Activated CD4-positive, alpha-beta T cell treated with anti-CD3 and anti-CD28 coated beads for 48 hours (primary cell): ENCODE measurements around the gene CLEC4E.
"Not testable (repeated sequence)": the region's sequence is repeated elsewhere in the genome, so short reads cannot be mapped to it uniquely, and the experiment has no call there.

Experiments
- DNase-seq: peaks from one replicate; pipeline ENCODE4 v3.0.0-alpha.2; 2020

CLEC4E gene, protein sequence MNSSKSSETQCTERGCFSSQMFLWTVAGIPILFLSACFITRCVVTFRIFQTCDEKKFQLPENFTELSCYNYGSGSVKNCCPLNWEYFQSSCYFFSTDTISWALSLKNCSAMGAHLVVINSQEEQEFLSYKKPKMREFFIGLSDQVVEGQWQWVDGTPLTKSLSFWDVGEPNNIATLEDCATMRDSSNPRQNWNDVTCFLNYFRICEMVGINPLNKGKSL

DNA sequence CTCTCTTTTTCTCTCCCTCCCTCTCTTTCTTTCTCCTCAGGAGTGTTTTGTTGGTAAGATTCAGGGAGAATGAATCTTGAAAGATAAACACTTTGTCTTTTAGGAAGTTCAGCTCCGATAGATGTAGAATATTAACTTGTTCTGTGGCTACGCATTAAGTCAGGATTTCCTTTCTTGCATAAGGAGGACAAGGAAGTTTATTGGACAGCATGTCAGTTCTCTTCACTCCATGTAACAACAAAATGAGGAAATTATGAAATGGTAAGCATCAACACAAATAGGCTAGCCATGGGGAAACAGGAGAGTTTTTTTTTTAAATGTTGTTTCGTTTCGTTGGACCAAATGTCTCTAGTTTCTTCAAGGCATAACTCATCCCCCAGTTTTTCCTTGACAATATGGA, at the start of gene CLEC4E:
Gene CLEC4E, minus strand, starts transcription at position 75 of the 400 bp plus-strand sequence. CDS start 108 bp downstream, outside the sequence.
- not testable (repeated sequence) for DNase-seq

DNA sequence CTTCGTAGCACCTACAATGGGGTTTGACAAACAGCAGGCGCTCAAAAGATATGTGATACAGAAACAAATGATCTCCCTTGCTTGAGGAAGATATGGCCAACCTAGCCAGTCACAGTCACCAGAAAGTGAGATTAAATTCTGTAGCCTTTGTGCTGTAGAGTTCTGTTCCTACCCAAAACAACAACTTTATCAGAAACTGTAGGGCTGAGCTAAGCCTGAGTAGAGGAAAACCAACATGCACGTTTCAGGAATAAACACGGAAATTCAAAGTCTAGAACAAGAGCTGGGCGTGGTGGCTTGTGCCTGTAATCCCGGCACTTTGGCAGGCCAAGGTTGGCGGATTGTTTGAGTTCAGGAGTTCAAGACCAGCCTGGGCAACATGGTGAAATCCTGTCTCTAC, 49.0 kb upstream of the CLEC4E start:
- DNase-seq = no peak

DNA sequence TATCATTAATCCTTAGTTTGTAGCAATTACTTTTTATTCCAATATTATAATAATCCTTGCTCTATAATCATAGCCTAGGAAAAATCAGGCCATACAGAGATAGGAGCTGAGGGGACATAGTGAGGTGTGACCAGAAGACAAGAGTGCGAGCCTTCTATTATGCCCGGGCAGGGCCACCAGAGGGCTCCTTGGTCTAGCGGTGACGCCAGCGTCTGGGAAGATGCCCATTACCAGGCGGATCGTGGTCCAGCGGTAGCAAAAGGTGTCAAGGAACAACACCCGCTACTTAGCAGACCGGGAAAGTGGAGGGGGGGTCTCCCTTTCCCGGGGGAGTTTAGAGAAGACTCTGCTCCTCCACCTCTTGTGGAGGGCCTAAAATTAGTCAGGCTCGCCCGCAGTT, 43.8 kb upstream of the CLEC4E start:
- DNase-seq = not testable (repeated sequence)

DNA sequence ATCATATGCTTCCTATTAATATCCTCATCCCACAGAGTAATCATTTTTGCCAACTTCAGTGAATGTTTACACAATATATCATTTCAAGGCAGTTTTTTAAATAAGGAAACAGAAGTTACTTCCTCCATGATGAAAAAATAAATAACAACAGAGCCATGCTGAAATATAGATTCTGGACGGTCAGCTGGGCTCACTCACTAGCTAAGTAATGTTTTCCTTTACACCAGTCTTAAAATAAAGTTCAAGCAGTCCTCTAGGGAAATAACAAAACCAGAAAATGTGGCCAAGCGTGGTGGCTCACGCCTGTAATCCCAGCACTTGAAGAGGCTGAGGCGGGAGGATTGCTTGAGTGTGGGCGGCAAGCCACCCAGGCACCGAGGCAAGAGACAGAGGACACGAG, 43.3 kb upstream of the CLEC4E start:
- no peak for DNase-seq

DNA sequence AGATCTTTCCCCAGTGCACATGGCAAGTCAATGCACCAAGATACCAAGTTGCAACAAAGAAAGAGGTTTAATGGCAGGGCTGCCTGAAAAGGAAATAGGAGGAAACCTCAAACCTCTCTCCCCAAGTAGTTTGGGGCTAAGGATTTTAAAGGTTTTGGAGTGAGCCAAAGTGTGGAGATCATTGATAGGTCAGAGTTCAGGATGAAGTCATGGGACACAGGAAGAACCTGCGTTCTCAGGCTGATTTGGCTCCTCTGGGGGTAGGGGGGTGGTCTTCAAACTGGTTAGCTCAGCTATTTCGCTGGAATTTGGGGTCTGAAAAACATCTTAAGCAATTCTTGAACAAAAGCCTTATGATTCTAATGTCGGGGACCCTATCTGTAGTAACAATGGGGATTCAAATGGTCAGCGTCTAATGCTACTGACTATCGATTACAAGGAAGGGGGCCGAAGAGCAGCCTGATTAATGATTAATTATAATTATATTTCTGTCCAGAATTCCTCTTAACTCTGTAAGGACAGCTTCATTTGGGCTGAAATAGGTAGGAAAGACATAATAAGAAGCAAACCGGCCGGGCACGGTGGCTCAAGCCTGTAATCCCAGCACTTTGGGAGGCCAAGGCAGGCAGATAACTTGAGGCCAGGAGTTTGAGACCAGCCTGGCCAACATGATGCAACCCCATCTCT, 40.5 kb upstream of the CLEC4E start:
- no peak for DNase-seq

DNA sequence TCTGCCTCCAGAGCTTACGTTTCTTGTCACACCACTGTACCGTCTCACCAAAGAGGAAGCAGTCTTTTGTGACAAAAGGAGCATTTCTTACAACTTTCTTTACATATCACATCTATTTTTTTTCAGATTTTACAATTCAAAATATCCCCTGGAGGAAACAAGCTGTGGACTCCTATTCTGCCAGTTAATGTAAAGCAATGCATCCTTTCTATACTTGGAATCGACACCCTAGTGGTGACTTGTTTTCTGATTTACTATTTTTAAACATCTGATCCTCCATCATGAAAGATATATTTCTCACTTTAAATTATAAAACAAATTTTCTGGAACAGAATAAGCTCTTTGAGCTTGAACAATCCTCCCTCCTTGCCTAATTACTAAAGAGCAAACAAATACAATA, 37.2 kb upstream of the CLEC4E start:
- DNase-seq = no peak

DNA sequence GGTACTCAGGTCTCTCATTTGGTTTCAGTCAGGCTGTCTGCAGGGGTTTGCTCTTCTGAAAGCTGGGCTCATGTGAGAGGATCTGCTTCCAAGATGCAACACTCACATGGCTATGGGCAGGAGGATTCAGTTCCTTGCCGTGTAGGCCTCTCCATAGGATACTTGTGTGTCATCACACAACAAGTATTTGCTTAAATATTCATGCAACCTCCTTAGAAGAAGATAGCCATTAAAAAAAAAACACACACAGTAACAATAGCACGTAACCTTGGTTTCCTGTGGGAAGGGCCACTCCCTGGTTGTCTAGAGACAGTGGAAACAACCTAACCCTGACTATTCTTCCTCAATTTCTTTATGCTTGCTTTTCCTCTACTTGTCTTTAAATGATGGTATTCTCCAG, 31.8 kb upstream of the CLEC4E start:
- DNase-seq = no peak

DNA sequence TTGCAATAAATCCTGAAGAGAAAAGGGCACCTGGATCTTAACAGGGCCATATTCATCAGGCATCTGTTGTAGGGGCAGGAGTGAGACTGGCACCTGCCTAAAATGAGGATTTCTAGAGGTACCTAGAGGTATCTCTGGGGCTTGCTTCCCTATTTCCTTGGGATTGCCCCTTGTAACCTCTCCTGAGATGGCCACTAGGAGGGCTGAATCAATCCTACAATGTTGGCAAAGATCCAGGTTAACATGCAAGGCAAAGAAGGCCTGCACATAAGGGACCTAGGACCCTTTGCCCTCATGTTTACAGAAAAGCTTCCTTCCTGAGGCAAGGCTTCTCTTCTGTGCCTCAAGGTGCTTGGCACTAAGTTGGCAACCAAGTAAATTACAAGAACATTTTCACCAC, 25.8 kb upstream of the CLEC4E start:
- no peak for DNase-seq

DNA sequence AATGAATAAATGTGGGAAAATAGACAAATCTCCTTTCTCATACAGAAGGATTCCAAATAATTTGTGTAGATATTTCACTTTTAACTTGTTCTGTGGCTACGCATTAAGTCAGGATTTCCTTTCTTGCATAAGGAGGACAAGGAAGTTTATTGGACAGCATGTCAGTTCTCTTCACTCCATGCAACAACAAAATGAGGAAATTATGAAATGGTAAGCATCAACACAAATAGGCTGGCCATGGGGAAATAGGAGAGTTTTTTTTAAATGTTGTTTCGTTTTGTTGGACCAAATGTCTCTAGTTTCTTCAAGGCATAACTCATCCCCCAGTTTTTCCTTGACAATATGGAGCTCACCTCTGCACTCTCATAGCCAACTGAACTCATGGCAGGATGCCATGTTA, 25.3 kb upstream of the CLEC4E start:
- DNase-seq = not testable (repeated sequence)

DNA sequence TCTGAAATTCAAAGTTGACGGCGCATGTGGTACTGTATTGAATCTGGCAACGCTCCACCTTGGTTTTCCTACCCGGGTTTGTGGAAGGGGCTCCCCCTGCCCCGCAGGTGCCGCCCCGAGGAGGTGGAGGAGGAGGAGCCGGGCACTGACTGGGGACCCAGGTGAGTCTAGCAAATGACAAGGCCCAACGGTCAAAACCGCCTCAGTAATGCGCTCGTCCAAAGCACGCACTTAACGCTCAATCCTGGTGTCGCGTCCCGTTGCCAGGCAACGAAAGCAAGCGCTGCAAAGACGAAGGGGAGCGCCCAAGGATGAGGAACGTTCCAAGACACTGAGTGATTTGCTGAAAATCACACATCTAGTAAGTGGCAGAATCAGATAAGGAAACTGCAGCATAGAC, 24.0 kb upstream of the CLEC4E start:
- no peak for DNase-seq

DNA sequence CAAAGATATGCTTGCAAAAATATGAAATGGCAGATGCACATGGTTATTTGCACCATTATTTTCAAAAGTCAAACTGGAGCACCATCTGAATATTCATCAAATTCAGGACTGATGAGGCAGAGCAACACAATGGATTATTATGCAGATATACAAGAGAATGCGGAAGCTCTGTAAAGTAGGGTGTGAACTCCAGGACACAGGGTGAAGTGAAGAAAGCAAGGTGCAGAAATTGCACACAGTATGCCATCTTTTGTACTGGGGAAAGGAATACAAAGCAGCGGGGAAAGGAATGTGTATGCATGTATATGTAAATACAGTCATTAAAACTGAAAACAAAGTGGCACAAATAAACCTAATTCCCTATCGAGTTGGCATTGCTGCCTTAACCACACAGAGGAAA, 22.7 kb upstream of the CLEC4E start:
- DNase-seq = no peak

DNA sequence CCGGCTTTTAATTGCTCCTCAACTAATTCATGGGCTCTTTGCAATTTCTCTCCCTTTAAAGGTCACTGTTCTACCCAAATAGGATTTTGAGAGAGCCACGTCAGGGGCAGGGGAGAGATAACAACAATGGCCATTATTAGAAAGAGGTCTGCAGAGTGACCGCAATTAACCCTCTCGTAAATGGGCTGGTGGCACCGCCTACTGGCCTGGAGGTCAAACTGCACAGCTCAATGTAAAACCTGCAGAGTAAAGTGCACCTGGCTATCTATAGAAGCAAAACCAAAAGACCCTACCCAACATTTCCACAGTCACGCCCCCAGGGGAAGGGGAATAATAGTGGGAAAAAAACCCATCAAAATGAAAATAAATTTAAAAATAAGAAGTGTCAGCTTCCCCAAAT, 21.6 kb upstream of the CLEC4E start:
- peak; percentile 14 for DNase-seq

DNA sequence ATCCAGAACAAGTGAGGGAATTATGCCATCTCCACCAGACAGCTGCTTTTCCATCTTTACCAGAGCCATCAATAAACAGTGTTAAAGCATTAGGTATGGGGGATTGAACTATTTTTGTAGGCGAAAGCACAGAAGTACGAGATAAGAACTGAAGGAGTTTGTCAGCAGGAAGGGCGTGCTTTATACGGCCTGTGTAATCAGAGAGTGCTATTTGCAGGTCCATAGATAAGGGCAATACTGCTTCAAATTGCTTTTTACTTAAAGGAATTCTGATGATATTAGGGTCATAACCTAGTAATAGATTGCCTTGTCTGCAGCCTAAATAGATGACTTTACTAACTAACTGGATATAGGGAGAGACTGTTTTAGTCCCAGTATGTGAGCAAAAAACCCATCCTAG, 20.3 kb upstream of the CLEC4E start:
- DNase-seq = no peak

DNA sequence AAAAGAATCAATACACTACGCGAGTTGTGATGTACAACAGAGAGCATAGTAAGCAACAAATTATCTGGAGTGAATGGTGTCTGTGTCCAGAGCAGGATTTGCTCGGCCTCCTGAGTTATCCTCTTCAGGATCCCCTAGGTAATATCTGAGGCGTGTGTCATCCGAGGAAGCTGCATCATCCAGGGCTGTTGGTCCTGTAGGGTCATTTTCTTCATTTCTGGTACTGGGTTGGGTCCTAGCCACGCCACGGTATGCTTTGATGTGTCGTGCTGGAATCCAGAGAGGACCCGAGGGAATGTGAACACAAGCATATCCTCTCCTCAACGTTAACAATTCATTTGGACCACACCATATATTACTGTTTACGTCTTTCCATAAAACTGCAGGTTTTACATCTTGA, 19.0 kb upstream of the CLEC4E start:
- no peak for DNase-seq

DNA sequence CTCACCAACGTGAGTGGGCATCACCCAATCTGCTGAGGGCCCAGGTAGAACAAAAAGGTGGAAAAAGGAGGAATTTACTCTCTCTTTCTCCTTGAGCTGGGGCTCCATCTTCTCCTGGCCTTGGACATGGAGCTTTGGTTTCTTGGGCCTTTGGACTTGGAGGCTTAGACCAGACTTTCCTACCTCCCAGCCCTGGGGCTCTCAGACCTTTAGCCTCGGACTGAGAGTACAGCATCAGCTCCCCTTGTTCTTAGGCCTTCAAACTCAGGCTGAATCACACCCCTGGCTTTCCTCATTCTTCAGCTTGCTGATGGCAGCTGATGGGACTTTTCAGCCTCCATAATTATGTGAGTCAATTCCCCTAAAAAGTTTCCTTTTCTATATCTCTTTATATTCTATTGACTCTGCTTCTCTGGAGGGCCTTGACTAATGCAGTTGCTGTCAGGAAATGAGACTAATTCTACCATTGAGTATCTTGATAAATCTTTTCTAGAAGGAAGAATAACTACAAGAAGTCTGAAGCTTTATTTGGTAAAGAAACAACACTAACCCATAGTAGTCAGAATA, 15.9 kb upstream of the CLEC4E start:
- DNase-seq = peak; percentile 5

DNA sequence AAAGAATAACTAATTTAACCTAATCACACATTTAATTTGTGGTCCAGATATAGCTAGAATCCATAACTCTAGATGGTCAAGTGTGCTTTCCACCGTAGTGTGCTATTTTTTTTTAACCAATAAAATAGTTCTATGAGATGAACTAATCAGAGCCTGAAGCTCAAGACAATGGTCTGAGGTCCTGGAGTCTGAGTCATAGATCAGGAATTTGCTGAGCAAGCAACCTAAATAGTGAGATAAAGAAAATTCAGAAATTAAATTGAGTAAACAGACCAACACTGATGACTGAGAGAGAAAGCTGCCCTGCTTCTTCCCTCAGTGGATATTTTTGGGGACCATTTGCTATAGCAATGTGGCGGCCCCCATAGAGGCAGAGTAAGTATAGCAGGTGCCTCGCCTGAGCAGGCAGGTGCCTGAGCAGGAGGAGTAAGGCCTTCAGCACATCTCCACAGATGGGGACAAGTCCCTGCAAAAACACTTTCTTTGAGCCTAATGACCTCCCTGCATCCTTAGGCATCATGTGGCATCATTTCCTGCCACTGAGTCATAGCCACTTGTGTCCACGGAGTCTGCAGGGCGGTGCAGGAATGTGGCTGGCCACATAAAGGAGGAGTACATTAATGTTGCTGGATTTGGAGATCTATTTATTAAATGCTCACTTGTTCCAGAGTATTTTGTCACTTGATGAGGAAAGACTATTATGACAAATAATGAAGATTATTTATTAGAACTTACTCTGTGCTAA, 13.9 kb upstream of the CLEC4E start:
- DNase-seq = no peak

DNA sequence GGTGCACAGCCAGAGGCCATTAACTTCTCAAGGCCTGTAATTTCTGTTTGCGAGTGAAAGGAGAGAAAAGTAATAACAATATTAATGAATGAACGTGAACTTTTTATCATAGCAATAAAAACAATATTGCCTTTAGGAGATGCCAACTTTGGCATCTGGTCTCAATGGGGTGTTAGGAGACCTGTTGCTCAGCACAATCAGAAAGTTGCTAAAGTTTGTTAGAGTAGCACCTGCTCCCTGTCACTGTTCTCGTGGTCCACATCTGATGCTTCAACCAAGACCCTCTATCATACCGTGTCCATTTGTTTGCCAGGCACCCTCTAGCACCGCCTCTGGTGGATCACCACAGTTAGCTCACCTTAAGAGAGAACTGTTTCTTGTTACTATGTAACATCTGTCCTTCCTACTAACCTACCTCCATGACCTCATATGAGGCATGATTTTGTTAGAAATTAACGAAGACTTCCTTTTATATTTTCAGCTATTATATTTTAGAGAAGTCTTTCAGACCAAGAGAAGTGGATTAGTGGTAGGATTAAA, 12.5 kb upstream of the CLEC4E start:
- DNase-seq = no peak

DNA sequence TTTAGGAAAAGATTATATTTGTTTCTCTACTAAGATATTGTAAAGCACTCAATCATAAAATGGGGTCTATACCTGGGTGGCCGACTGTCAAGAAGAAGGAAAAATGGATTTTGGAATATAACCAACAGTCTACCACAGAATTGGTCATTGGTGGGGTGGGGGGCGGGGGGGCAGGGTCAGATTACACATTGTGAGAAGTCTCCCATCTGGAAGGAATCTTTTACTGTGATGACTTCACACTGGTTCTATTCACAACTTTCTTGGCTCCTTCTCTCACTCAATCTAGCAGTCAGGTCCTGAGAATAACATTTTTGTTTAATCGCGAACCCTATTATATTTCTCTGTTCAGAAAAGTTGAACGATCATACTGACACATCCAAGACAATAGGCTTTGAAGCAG, 8.7 kb upstream of the CLEC4E start:
- DNase-seq = no peak

DNA sequence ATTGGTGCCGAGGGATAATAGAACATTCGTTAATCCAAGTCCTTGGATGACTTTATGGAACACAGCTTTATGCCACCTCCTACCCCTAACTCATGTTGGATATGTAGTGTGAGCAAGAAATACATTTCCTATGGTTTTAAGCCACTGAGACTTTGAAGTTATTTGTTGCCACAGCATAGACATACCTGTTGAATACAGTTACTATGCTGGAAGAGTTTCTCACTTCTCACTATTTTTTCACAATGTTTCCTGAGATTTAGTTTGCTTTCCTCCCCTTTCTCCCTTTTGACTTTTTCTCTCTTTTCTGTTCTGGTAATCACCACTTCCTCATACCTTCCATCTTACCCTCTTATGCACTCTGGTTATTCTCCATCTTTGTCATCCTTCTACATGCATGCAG, 7.5 kb upstream of the CLEC4E start:
- DNase-seq = no peak

DNA sequence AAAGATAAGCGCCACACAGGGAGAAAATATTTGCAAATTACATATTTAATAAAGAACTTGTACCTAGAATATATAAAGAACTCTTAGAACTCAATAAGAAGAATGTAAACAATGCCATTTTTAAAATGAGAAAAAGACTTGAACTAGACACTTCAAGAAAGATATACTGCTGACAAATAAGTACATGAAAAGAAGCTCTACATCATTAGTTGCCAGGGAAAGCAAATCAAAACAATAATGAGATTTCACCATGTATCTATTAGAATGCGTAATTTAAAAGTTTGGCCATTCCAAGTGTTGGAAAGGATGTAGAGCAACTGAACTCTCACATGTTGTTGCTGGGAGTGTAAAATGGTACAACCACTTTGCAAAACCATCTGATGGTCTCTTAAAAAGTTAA, 6.9 kb upstream of the CLEC4E start:
- no peak for DNase-seq

DNA sequence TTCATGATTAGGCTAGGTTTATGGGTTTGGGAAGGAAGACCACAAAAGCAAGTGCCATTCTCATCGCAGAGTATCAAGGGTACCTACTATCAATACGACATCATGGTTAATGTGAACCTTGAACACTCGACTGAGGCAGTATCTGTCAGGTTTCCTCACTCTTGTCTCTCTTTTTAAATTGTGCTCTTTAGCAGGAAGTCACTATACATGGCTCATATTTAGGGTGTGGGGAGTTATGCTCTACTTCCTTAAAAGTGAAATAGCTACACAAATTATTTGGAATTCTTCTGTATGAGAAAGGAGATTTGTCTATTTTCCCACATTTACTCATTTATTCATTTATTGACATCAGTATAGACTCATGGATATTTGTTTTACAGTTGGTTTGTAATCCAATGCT, 5.9 kb upstream of the CLEC4E start:
- no peak for DNase-seq

DNA sequence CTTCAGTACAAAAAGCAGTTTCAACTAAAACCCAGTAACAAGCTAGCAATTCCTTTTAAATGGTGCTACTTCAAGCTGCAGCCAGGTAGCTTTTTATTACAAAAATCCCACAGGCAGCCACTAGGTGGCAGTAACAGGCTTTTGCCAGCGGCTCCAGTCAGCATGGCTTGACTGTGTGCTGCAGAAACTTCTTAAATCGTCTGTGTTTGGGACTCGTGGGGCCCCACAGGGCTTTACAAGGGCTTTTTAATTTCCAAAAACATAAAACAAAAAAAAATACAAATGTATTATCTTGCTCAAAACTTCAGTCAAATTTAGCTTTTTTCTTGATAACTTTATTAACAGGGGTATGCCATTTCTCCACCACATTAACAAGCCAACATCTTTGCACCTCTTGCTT, 3.6 kb upstream of the CLEC4E start:
- DNase-seq = peak; percentile 78

DNA sequence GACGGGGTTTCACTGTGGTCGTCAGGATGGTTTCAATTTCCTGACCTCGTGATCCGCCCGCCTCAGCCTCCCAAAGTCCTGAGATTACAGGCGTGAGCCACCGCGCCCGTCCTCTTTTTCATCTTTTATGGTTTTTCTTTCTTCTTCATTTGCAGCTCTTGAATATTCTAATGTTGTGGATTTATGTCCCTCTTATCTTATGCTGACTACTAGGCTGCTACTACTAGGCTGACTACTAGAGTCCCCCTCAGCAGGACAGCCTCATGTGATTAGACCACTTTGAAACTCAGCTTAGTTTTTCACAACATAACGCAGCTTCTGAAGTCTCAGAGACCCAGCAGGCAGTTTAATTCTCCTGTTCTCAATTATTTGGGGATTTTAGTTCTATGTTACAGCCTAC, 857 bp upstream of the CLEC4E start:
- no peak for DNase-seq

DNA sequence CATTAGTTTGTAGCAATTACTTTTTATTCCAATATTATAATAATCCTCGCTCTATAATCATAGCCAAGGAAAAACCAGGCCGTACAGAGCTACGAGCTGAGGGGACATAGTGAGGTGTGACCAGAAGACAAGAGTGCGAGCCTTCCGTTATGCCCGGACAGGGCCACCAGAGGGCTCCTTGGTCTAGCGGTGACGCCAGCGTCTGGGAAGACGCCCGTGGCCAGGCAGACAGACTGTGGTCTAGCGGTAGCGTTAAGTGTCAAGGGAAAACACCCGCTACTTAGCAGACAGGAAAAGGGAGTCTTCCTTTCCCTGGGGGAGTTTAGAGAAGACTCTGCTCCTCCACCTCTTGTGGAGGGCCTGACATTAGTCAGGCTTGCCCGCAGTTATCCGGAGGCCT, 2.9 kb downstream of the CLEC4E start:
- peak; percentile 10 for DNase-seq
